Muscle layer of colon (tissue), 2 donors: ENCODE measurements around the gene SORBS1.

ENCODE experiments used
- H3K27ac ChIP-seq: one replicate; pipeline ENCODE4 v1.7.0; 2013; ENCODE audit warnings: low read depth, mild to moderate bottlenecking, low read length, moderate library complexity
- H3K27me3 ChIP-seq, 2 donors: one replicate each; pipeline ENCODE4 v1.7.0; 2013; ENCODE audit warnings: low read length in 2 of 2, mild to moderate bottlenecking in 2 of 2; ENCODE audit not compliant: insufficient read depth in 2 of 2, control insufficient read depth in 1 of 2
- H3K36me3 ChIP-seq: one replicate; pipeline ENCODE4 v1.7.0; 2013; ENCODE audit warnings: mild to moderate bottlenecking, low read length; ENCODE audit not compliant: insufficient read depth
- H3K4me1 ChIP-seq: one replicate; pipeline ENCODE4 v1.7.0; 2013; ENCODE audit warnings: mild to moderate bottlenecking, low read length; ENCODE audit not compliant: insufficient read depth
- H3K4me3 ChIP-seq, 2 donors: one replicate each; pipeline ENCODE4 v1.7.0; 2013; ENCODE audit warnings: low read length in 2 of 2, low read depth in 1 of 2, mild to moderate bottlenecking in 1 of 2, moderate library complexity in 1 of 2
- H3K9ac ChIP-seq: one replicate; pipeline ENCODE4 v1.7.0; 2013; ENCODE audit warnings: low read length
- H3K9me3 ChIP-seq: one replicate; pipeline ENCODE4 v1.7.0; 2013; ENCODE audit warnings: mild to moderate bottlenecking, low read length
- donor health status: abdominal sarcoma.
- donor health status: Adenocarcinoma of cecum.

SORBS1 gene

DNA sequence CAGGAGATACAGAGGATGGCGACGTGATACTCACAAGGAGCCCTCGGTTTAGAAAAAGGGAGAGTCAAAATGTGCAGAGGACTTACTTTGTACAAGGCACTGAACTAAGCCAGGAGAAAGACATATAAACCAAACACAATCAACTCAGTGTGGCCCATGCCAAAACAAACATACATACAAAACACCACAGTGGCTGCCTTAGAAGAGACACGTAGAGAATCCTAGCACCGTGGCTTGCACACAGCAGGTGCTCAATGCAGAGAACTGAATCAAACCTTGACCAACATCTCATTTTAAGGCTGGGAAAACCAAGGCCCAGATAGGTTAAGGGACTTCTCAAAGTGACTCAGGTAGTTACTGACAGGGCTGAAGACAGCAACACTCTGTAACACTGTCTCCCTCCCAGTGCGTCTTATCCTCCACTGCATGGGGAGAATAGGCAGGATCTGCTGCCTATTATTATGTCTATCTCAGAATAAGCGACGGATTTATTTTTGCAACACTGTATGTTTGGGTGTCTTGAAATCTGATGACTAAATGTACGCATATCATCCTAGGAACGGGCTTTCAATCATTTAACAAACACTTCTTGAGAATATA lies 11.0 kb downstream of the SORBS1 start:
- peaks cover 73% of the 10 kb centered on the region for H3K4me1 ChIP-seq
- H3K9ac ChIP-seq, result peak overlapping the region; percentile 42
- no peaks in the 10 kb centered on the region for H3K36me3 ChIP-seq
- no peaks in the 10 kb centered on the region for H3K9me3 ChIP-seq
- no peaks in the 10 kb centered on the region for H3K27me3 ChIP-seq
- peak overlapping the region in 1 of 2 donors; percentile 14 for H3K4me3 ChIP-seq
- H3K27ac ChIP-seq, result peak overlapping the region; percentile 73

GRCh38 chr10:95547791-95548435 lies 13.3 kb downstream of the SORBS1 start:
- Histone ChIP-seq H3K27me3 (no peaks in the 10 kb centered on the region), H3K27ac (peak overlapping the region; percentile 70), H3K4me1 (peaks cover 91% of the 10 kb centered on the region), H3K36me3 (no peaks in the 10 kb centered on the region), H3K9me3 (no peaks in the 10 kb centered on the region), H3K9ac (no peak overlapping the region), H3K4me3 (no peak overlapping the region)

DNA sequence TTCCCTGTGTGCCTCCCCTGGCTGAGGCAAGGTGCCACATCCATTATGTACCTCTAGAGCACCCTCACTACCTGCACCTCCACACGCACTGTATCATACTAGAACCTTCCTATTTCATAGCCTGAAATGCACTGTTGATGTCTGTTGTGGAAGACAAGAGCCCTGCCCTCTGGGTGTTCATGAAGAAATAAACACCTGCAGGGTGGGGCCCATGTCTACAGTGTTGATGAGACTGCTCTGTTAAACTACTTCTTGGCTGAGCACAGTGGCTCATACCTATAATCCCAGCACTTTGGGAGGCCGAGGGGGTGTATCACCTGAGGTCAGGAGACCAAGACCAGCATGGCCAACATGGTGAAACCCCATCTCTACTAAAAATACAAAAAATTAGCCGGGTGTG lies 14.0 kb downstream of the SORBS1 start:
- no peaks in the 10 kb centered on the region for H3K9me3 ChIP-seq
- no peaks in the 10 kb centered on the region for H3K36me3 ChIP-seq
- peak overlapping the region; percentile 56 for H3K27ac ChIP-seq
- H3K4me3 ChIP-seq, result no peak overlapping the region
- H3K4me1 ChIP-seq, result peaks cover 91% of the 10 kb centered on the region
- no peak overlapping the region for H3K9ac ChIP-seq
- no peaks in the 10 kb centered on the region for H3K27me3 ChIP-seq

- peak overlapping the region; percentile 83 for H3K27ac ChIP-seq
- no peak overlapping the region for H3K9ac ChIP-seq
- H3K9me3 ChIP-seq, result no peaks in the 10 kb centered on the region
- H3K36me3 ChIP-seq, result no peaks in the 10 kb centered on the region
- H3K27me3 ChIP-seq, result no peaks in the 10 kb centered on the region
- peaks cover 91% of the 10 kb centered on the region for H3K4me1 ChIP-seq
- no peak overlapping the region for H3K4me3 ChIP-seq
Observed at GRCh38 chr10:95545981-95546380, 15.2 kb downstream of the SORBS1 start.

GRCh38 chr10:95544783-95545500 lies 16.2 kb downstream of the SORBS1 start:
- H3K9ac ChIP-seq, result no peak overlapping the region
- H3K27me3 ChIP-seq, result no peaks in the 10 kb centered on the region
- H3K36me3 ChIP-seq, result no peaks in the 10 kb centered on the region
- peaks cover 92% of the 10 kb centered on the region for H3K4me1 ChIP-seq
- no peak overlapping the region for H3K4me3 ChIP-seq
- no peaks in the 10 kb centered on the region for H3K9me3 ChIP-seq
- peak overlapping the region; percentile 83 for H3K27ac ChIP-seq

DNA sequence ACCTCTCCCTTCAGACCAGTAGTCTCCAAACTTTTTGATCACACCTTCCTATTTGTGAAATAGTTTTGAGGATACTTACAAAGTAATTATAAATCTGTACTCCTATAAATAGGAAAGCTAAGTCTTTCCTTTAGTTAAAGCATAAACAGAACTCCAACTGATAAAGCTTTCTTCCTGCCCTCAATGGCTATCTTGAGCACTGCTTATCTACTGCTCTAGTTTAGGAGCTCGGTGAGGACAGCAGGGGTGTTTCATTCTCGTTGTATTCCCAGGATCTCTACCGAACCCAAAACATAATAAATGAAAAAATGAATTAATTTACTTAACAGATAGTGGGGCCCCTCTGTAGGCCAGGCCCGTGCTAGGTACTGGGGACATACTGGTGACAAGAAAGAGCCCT lies 17.7 kb downstream of the SORBS1 start:
- H3K36me3 ChIP-seq, result no peaks in the 10 kb centered on the region
- no peaks in the 10 kb centered on the region for H3K27me3 ChIP-seq
- H3K9me3 ChIP-seq, result no peaks in the 10 kb centered on the region
- peaks cover 93% of the 10 kb centered on the region for H3K4me1 ChIP-seq
- peak overlapping the region; percentile 83 for H3K27ac ChIP-seq
- no peak overlapping the region for H3K4me3 ChIP-seq
- no peak overlapping the region for H3K9ac ChIP-seq

- H3K4me3 ChIP-seq, result peak overlapping the region in 1 of 2 donors; percentile 11
Observed at GRCh38 chr10:95542761-95543160, 18.4 kb downstream of the SORBS1 start.

DNA sequence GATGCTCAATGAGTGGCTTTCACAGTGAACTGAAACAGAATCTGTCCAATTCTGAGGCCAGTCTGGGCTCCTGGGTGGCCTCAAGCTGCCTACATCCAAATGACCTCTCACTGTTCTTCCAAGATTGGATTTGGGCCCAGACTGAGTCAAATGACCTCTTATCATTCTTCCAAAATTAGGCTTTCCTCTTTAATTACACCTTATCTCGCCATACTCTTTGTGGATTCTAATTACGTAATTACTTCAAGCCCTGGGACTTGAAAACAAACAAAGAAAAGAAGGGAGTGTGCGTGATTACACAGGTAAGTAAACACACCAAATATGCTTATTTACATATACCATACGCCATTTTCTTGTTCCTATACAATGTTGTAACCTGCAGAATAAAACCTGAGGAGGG lies 18.8 kb downstream of the SORBS1 start:
- Histone ChIP-seq H3K36me3 (peaks cover 6% of the 10 kb centered on the region), H3K27ac (peak overlapping the region; percentile 87), H3K9ac (peak overlapping the region; percentile 24), H3K27me3 (no peaks in the 10 kb centered on the region), H3K4me1 (peaks cover 95% of the 10 kb centered on the region), H3K4me3 (peak overlapping the region in 1 of 2 donors; percentile 11), H3K9me3 (no peaks in the 10 kb centered on the region)

More at GRCh38 chr10:95542761-95543160, 18.4 kb downstream of the SORBS1 start:
- Histone ChIP-seq H3K27ac (peak overlapping the region; percentile 87), H3K36me3 (peaks cover 2% of the 10 kb centered on the region), H3K27me3 (no peaks in the 10 kb centered on the region), H3K4me1 (peaks cover 93% of the 10 kb centered on the region), H3K9me3 (no peaks in the 10 kb centered on the region), H3K9ac (peak overlapping the region; percentile 24)

DNA sequence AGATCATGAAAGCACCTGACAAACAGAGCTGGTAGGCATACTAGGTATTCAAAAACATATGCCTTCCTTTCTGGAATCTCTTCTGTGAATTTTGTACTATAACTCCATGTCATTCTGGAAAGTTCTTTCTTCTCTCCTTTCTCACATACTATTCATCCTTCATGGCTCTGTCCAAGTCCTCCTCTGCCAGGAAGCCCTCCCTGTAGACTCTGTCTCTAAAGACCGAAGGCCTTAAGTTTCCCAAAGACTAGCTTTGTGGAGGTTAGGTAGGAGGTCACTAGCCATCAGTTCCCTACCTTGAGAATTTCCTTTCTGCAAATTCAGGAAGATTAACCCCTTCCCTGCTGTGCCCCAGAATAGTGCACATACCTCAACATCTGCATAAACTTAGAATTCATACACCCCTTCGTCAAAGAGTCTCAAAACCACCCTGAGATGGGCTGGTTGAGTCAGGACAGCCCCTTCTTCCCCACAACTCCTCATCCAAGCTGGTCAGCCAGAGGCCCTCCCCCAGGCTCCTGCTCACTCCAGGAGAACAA lies 20.6 kb downstream of the SORBS1 start:
- Histone ChIP-seq H3K4me1 (peaks cover 94% of the 10 kb centered on the region), H3K9ac (peak overlapping the region; percentile 23), H3K27ac (peak overlapping the region; percentile 87), H3K9me3 (no peaks in the 10 kb centered on the region), H3K4me3 (no peak overlapping the region), H3K36me3 (peaks cover 9% of the 10 kb centered on the region), H3K27me3 (no peaks in the 10 kb centered on the region)

DNA sequence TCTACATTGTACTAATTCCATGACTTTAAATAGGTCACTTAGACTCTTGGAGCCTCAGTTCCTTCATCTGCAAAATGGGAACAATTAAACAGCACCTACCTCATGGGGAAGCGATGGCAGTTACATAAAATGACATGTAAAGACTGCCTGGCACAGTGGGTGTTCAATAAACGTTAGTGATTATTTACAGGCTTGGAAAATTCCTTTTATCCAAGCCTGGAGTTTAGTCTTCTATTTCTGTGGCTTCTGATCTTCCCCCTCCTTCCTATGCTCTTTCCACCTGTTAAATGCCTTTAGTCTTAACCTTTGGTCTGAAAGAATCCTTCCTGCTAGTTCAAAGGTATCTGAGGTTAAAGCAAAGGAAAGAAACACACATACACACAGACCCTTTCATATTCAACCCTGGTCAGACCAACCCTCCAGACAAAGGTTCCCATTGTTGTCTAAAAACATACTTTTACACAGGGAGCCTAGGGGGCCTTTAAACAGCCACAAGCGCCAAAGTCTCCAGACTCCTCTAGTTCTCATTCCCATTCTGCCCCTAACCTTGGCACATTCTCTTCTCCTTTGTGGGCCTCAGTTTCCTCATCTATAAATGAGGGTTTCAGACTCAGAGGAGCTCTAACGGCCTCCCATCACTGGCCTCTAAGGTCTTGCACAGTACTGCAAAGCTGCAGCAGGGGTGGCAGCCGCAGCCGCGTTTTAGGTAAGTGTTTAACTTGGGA lies 21.4 kb downstream of the SORBS1 start:
- Histone ChIP-seq H3K4me3 (peak overlapping the region in 1 of 2 donors; percentile 4), H3K27me3 (no peaks in the 10 kb centered on the region), H3K9ac (peak overlapping the region; percentile 23), H3K36me3 (peaks cover 9% of the 10 kb centered on the region), H3K9me3 (no peaks in the 10 kb centered on the region), H3K27ac (peak overlapping the region; percentile 87), H3K4me1 (peaks cover 94% of the 10 kb centered on the region)

DNA sequence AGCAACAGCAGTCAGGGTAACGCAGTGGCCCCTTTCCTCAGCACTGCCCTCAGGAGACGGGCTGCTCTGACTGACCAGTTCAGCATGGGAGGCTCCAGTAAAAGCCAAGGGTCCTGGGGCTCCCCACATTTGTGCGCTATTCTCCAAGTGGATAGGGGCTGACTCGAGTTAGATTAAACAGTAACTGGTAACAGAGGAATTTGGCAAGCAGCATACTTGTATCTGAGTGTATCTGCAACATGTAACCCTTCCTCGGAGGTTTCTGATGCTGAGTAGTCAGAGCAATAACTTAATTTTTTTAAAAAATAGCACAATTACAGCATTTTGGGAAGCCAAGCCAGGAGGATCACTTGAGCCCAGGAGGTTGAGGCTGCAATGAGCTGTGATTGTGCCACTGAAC lies 22.8 kb downstream of the SORBS1 start:
- Histone ChIP-seq H3K4me1 (peaks cover 94% of the 10 kb centered on the region), H3K27me3 (no peaks in the 10 kb centered on the region), H3K36me3 (peaks cover 9% of the 10 kb centered on the region), H3K9me3 (no peaks in the 10 kb centered on the region), H3K9ac (no peak overlapping the region), H3K4me3 (no peak overlapping the region), H3K27ac (peak overlapping the region; percentile 87)
